Hepatocyte (in vitro differentiated cells): ENCODE data around the gene STN1. TPM values are rescaled to one million over a fixed set of nuclear protein-coding genes. Genes with fewer than 3 reads are reported as not detected.

ENCODE experiments used
- DNase-seq: peaks from one replicate; pipeline ENCODE4 v3.0.0-alpha.2; 2016; ENCODE audit warnings: low spot score
- H2AFZ ChIP-seq: fragments of 200-600 bp; sonication (generic); 2 replicates; pipeline ENCODE4 v1.6.0; 2016; ENCODE audit warnings: antibody characterized with exemption, mild to moderate bottlenecking
- H3K27ac ChIP-seq: fragments of 200-600 bp; sonication (generic); 2 replicates; pipeline ENCODE4 v1.5.1; 2016; ENCODE audit warnings: mild to moderate bottlenecking
- H3K27me3 ChIP-seq: fragments of 200-600 bp; sonication (generic); 2 replicates; pipeline ENCODE4 v1.6.1; 2016
- H3K36me3 ChIP-seq: fragments of 200-600 bp; sonication (generic); replicated peaks from 2 replicates; pipeline ENCODE4 v1.5.1; 2016; ENCODE audit warnings: low read depth; ENCODE audit not compliant: insufficient read depth
- H3K4me1 ChIP-seq: fragments of 200-600 bp; sonication (generic); 2 replicates; pipeline ENCODE4 v1.5.1; 2016; ENCODE audit warnings: mild to moderate bottlenecking, moderate library complexity; ENCODE audit not compliant: insufficient read depth
- H3K4me2 ChIP-seq: fragments of 200-600 bp; sonication (generic); 2 replicates; pipeline ENCODE4 v1.6.0; 2016
- H3K4me3 ChIP-seq: fragments of 200-600 bp; sonication (generic); 2 replicates; pipeline ENCODE4 v1.5.1; 2016; ENCODE audit warnings: mild to moderate bottlenecking
- H3K79me2 ChIP-seq: fragments of 200-600 bp; sonication (generic); 2 replicates; pipeline ENCODE4 v1.6.0; 2017; ENCODE audit warnings: mild to moderate bottlenecking
- H3K9me2 ChIP-seq: fragments of 200-600 bp; sonication (generic); replicated peaks from 2 replicates; pipeline ENCODE4 v1.6.0; 2017; ENCODE audit warnings: mild to moderate bottlenecking; ENCODE audit not compliant: insufficient read depth
- H3K9me3 ChIP-seq: fragments of 200-600 bp; sonication (generic); 2 replicates; pipeline ENCODE4 v1.5.1; 2016; ENCODE audit warnings: low read depth, mild to moderate bottlenecking
- H4K20me1 ChIP-seq: fragments of 200-600 bp; sonication (generic); 2 replicates; pipeline ENCODE4 v1.6.0; 2016; ENCODE audit warnings: mild to moderate bottlenecking; ENCODE audit not compliant: insufficient read depth, poor library complexity, severe bottlenecking
- EZH2 ChIP-seq: fragments of 200-600 bp; sonication (generic); IDR thresholded peaks from 2 replicates; pipeline ENCODE4 v1.6.1; 2016; ENCODE audit warnings: antibody characterized with exemption, mild to moderate bottlenecking, borderline replicate concordance
- EZH2phosphoT487 ChIP-seq: fragments of 200-600 bp; sonication (generic); IDR thresholded peaks from one replicate; pipeline ENCODE4 v1.6.1; 2018; ENCODE audit warnings: antibody characterized with exemption, mild to moderate bottlenecking, low read depth, moderate library complexity; ENCODE audit not compliant: unreplicated experiment, severe bottlenecking
- WGBS: methylation state at CpG from one replicate; pipeline ENCODE4 v1.1.6; 2016; ENCODE audit warnings: low lambda C conversion rate; ENCODE audit errors: missing lambda C conversion rate; 5-methylcytosine and 5-hydroxymethylcytosine counted together
- polyA plus RNA-seq: library from polyadenylated mRNA; unstranded; fragments of >200 nt; fragmentation: Nextera tagmentation; extraction: Ambion mirVana; gene quantifications from 2 replicates; pipeline ENCODE4 v1.2.1, GENCODE V29; 2016
- total RNA-seq: library from RNA; depleted of rRNA; stranded (reverse); fragments of >200 nt; gene quantifications from 2 replicates; pipeline ENCODE4 v1.2.3, GENCODE V29; 2014
- TF ChIP-seq, protein P1 (sequence below): fragments of 200-600 bp; sonication (generic); IDR thresholded peaks from 2 replicates; pipeline ENCODE4 v1.5.1; 2016; ENCODE audit warnings: antibody characterized with exemption, mild to moderate bottlenecking; ENCODE audit not compliant: poor library complexity

Gene STN1
- total and polyA plus RNA-seq, 2 experiments from 2014 or later = 20.1 to 20.2 TPM

- H3K4me3 ChIP-seq = no peak overlapping the region
- H3K4me2 ChIP-seq = no peak overlapping the region
- no peak overlapping the region for H3K27ac ChIP-seq
- peaks cover 17% of the 10 kb centered on the region for H3K79me2 ChIP-seq
- TF ChIP-seq, protein P1, sequence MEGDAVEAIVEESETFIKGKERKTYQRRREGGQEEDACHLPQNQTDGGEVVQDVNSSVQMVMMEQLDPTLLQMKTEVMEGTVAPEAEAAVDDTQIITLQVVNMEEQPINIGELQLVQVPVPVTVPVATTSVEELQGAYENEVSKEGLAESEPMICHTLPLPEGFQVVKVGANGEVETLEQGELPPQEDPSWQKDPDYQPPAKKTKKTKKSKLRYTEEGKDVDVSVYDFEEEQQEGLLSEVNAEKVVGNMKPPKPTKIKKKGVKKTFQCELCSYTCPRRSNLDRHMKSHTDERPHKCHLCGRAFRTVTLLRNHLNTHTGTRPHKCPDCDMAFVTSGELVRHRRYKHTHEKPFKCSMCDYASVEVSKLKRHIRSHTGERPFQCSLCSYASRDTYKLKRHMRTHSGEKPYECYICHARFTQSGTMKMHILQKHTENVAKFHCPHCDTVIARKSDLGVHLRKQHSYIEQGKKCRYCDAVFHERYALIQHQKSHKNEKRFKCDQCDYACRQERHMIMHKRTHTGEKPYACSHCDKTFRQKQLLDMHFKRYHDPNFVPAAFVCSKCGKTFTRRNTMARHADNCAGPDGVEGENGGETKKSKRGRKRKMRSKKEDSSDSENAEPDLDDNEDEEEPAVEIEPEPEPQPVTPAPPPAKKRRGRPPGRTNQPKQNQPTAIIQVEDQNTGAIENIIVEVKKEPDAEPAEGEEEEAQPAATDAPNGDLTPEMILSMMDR = no peak
- TF ChIP-seq EZH2phosphoT487 (no peak), EZH2 (no peak)
- 96% methylated on average over 3 of the region's 3 CpGs for WGBS
- H3K9me3 ChIP-seq = no peaks in the 10 kb centered on the region
- DNase-seq = no peak
- no peak overlapping the region for H2AFZ ChIP-seq
- H3K4me1 ChIP-seq = peaks cover 20% of the 10 kb centered on the region
- no peaks in the 10 kb centered on the region for H3K27me3 ChIP-seq
- H3K9me2 ChIP-seq = no peaks in the 10 kb centered on the region
- no peaks in the 10 kb centered on the region for H4K20me1 ChIP-seq
- no peaks in the 10 kb centered on the region for H3K36me3 ChIP-seq
Measured at GRCh38 chr10:103911021-103911459, 6.9 kb downstream of the STN1 start.

DNA sequence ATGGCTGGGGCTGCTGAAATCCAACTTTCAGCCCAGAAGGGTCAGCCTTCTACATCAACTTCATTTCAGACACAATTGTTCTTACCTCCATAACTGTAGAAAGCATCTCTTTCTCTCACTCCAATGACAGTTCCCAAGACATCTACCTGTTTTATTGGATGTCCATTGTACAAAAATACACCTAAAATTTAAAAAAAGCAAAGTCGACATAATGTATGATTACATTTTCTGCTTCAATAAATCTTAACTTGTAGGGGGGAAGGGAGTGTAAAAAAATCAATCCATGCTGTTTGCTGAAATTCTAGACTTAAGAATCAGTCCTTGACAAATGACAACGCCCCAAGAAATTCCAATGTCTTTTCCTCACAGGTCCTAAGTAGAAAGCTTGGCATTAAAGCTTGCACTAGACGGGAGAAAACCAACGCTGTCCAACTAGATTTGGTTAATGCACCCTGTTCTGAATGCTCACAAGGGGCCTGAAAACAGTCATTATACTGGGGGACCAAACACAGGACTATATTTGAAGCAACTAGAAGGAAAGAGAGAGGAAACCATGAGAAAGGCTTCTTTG, 7.5 kb downstream of the STN1 start:
- peaks cover 15% of the 10 kb centered on the region for H3K4me1 ChIP-seq
- H3K27me3 ChIP-seq = no peaks in the 10 kb centered on the region
- no peaks in the 10 kb centered on the region for H4K20me1 ChIP-seq
- DNase-seq = no peak
- TF ChIP-seq, protein P1 = no peak
- no peak for TF ChIP-seq EZH2
- no peak overlapping the region for H3K27ac ChIP-seq
- no peak overlapping the region for H3K4me3 ChIP-seq
- no peak overlapping the region for H3K4me2 ChIP-seq
- no peaks in the 10 kb centered on the region for H3K36me3 ChIP-seq
- 88% methylated on average over 4 of the region's 4 CpGs for WGBS
- H3K79me2 ChIP-seq = peaks cover 12% of the 10 kb centered on the region
- no peak overlapping the region for H2AFZ ChIP-seq
- H3K9me3 ChIP-seq = no peaks in the 10 kb centered on the region
- H3K9me2 ChIP-seq = no peaks in the 10 kb centered on the region

DNA sequence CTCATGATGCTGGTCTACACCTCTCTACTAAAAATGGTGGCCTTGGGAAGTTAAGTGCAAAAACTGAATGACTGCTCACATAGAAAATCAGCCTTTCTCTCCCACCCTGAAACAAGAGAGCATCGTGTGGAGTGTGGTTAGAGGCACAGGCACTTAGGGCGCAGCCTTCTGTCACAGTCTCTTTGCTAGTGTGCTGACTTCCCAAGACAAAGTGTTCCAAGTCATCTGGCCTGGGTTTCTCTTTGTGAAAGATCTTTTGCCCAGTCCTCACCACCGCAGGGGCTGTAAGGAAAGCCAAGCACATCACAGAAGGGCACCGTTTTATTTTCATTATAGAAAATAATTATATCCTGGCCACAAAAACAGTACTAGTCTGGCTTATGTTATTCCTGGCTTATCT, 12.5 kb downstream of the STN1 start:
- no peaks in the 10 kb centered on the region for H3K27me3 ChIP-seq
- no peak overlapping the region for H3K4me2 ChIP-seq
- TF ChIP-seq EZH2 (no peak), EZH2phosphoT487 (no peak)
- TF ChIP-seq, protein P1 = no peak
- H4K20me1 ChIP-seq = no peaks in the 10 kb centered on the region
- H3K9me2 ChIP-seq = no peaks in the 10 kb centered on the region
- no peak overlapping the region for H3K27ac ChIP-seq
- H3K9me3 ChIP-seq = no peaks in the 10 kb centered on the region
- no peaks in the 10 kb centered on the region for H3K36me3 ChIP-seq
- no peak for DNase-seq
- WGBS = 83% methylated on average over 4 of the region's 4 CpGs
- H3K79me2 ChIP-seq = no peaks in the 10 kb centered on the region
- no peak overlapping the region for H3K4me3 ChIP-seq
- H3K4me1 ChIP-seq = peaks cover 14% of the 10 kb centered on the region
- no peak overlapping the region for H2AFZ ChIP-seq
